ENCODE data around the gene IGSF9.

DNA sequence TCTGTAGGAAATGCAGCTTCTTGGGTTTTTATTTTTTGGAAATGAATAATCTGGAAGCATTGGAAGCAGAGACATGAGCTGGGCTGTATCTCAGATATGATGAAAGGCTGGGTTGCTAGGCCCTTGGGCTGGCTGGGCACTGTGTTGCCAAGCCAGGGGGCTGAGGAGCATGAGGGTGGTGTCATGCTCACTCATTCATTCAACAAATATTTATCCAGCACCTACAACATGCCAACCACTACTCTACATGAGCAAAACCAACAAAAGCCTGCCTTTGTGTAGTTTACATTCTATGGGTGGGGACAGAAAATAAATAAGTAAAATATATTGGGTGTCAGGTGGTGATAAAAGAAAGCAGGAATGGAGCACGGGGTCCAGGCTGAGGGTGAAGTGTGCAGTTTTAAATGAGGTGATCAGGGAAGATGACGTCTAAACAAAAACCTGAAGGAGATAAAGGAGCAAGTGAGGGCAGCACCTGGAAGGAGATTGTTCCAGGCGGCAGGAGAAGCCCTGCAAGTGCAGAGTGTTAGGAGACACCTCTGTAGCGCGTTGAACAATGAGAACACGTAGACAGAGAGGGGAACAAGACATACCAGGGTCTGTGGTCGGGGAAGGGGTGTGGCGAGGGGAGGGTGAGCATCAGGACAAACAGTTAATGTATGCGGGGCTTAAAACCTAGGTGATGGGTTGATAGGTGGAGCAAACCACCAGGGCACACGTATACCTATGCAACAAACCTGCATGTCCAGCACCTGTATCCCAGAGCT lies 31.0 kb downstream of the IGSF9 start:
- TF ChIP-seq POLR2AphosphoS5 (IDR thresholded peaks at IDR 0.05): no peak
- no peak for TF ChIP-seq CTCF (IDR thresholded peaks at IDR 0.05; ENCODE audit: poor library complexity, severe bottlenecking)

Measured in neural cell (in vitro differentiated cells).